ENCODE measurements around the gene KLF3. TPM values are rescaled to one million over a fixed set of nuclear protein-coding genes. Genes with fewer than 3 reads are reported as not detected.

The KLF3 gene
- total RNA-seq, 1 experiment from 2014 or later, result 51.2 TPM

DNA sequence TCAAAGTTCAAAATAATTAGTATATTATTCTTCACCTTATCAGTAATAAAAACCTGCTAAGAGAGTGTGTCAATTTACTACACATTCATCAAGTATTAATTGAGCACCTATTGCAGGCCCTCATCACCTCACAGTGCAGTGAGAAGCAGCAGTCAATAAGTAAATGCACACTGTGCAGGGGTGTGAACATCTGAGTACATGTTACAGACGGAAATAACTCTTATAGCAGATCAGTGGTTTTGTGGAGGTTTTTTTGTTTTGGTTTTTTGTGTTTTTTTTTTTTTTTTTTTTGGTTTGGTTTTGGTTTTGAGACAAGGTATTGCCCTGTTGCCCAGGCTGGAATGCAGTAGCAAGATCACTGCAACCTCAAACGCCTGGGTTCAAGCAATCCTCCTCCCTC lies 20.3 kb downstream of the KLF3 start:
- ChIA-PET CTCF (no interaction called here), POLR2A (interaction anchor here (0.8 kb wide), 1 partner anchor 524 kb away, joined by 4 read pairs; no protein-coding TSS in a partner anchor)
- TF ChIP-seq, protein P1, sequence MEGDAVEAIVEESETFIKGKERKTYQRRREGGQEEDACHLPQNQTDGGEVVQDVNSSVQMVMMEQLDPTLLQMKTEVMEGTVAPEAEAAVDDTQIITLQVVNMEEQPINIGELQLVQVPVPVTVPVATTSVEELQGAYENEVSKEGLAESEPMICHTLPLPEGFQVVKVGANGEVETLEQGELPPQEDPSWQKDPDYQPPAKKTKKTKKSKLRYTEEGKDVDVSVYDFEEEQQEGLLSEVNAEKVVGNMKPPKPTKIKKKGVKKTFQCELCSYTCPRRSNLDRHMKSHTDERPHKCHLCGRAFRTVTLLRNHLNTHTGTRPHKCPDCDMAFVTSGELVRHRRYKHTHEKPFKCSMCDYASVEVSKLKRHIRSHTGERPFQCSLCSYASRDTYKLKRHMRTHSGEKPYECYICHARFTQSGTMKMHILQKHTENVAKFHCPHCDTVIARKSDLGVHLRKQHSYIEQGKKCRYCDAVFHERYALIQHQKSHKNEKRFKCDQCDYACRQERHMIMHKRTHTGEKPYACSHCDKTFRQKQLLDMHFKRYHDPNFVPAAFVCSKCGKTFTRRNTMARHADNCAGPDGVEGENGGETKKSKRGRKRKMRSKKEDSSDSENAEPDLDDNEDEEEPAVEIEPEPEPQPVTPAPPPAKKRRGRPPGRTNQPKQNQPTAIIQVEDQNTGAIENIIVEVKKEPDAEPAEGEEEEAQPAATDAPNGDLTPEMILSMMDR (IDR thresholded peaks at IDR 0.05; ENCODE audit: unreplicated experiment), result no peak
- no peaks in the 10 kb centered on the region for H3K9me3 Mint-ChIP-seq (ENCODE audit: unreplicated experiment)
- intact Hi-C loops (cut with micrococcal nuclease), result no loop called here
- peaks cover 77% of the 10 kb centered on the region for H3K36me3 Mint-ChIP-seq (ENCODE audit: insufficient read depth, unreplicated experiment)
- no peaks in the 10 kb centered on the region for H3K27me3 Mint-ChIP-seq (ENCODE audit: insufficient read depth, unreplicated experiment)
- no peak overlapping the region for H3K4me3 Mint-ChIP-seq (ENCODE audit: unreplicated experiment)
- BruUV-seq (replicated peaks), result no TSS peak
- H3K4me1 Mint-ChIP-seq (ENCODE audit: insufficient read depth, unreplicated experiment), result peaks cover 10% of the 10 kb centered on the region
- DNase-seq (ENCODE audit: unreplicated experiment), result no peak
- no peak overlapping the region for H3K27ac Mint-ChIP-seq (ENCODE audit: low read depth, unreplicated experiment)

DNA sequence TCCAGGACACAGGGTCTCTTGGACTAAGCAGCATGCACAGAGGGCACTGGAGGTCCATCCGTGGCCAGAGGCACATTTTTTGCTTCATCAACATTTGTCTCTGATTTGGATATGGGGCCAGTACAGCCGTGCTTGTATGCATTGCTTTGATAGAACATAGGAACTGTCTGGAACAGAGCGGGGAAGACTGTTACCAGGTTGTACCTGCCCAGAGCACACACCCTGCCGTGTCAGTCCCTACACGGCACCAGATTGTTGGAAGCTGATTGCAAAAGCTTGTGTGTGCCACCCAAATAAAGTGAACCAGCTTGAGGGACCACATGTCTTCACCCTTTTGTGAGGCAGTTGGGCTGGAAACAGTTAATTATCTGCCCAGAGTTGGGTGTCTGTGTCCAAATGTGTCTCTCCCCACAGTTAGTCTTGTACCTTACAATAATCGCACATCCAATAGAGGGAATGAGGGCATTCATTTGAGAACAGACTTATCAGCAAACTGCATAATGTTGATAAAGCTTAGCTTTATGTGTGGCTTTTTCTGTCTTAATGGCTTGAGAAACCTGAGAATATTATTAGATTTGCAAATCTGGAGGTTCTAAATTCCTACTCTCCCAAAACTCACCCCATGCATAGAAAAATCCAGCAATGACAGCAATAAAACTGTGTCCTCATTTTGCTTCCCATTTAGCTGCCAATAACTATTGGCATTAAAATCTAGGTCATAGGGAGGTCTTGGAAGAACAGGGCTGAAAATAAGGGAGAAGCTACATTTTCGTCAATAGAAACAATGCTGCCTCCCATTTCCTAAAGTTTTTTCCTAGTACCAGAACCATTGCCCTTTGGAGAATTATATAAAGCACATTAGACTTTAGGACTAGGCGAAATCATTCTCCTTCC lies 21.2 kb downstream of the KLF3 start:
- Mint-ChIP-seq H3K9me3 (ENCODE audit: unreplicated experiment) (no peaks in the 10 kb centered on the region), H3K4me1 (ENCODE audit: insufficient read depth, unreplicated experiment) (peaks cover 5% of the 10 kb centered on the region), H3K27me3 (ENCODE audit: insufficient read depth, unreplicated experiment) (no peaks in the 10 kb centered on the region), H3K36me3 (ENCODE audit: insufficient read depth, unreplicated experiment) (peaks cover 77% of the 10 kb centered on the region), H3K27ac (ENCODE audit: low read depth, unreplicated experiment) (no peak overlapping the region), H3K4me3 (ENCODE audit: unreplicated experiment) (no peak overlapping the region)
- intact Hi-C loops (cut with micrococcal nuclease), result no loop called here
- DNase-seq (ENCODE audit: unreplicated experiment), result no peak
- TF ChIP-seq, protein P1 (IDR thresholded peaks at IDR 0.05; ENCODE audit: unreplicated experiment), result no peak
- CTCF ChIA-PET, result interaction anchor here (0.6 to 1.0 kb wide), 2 partner anchors 9 to 10 kb away, joined by 3 to 7 read pairs; no protein-coding TSS in a partner anchor
- POLR2A ChIA-PET, result no interaction called here
- no TSS peak for BruUV-seq (replicated peaks)

DNA sequence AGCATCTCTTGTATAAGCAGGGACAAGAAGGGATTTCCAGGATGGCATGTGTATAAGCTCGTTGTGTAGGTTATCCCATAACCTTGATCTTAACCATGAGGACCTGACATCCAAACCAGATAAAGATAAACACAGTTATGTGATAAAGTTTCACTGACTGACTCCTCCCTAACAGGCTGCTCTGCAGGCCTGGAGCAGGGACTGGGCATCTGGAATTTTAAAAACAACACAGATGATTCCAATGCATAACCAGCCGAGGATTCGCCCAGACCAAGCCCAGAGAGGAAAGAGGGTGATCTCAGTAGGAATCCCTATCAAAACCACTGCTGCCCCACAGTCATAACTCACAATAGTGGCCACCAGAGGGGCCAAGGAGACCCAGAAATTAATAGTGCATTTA lies 22.7 kb downstream of the KLF3 start:
- CTCF ChIA-PET, result interaction anchor here (0.7 to 1.2 kb wide), 2 partner anchors 73 to 364 kb away, joined by 3 to 4 read pairs; no protein-coding TSS in a partner anchor
- no peak overlapping the region for H3K27ac Mint-ChIP-seq (ENCODE audit: low read depth, unreplicated experiment)
- POLR2A ChIA-PET, result interaction anchor here (1.0 to 1.2 kb wide), 2 partner anchors 9 to 12 kb away, joined by 3 to 5 read pairs; no protein-coding TSS in a partner anchor

DNA sequence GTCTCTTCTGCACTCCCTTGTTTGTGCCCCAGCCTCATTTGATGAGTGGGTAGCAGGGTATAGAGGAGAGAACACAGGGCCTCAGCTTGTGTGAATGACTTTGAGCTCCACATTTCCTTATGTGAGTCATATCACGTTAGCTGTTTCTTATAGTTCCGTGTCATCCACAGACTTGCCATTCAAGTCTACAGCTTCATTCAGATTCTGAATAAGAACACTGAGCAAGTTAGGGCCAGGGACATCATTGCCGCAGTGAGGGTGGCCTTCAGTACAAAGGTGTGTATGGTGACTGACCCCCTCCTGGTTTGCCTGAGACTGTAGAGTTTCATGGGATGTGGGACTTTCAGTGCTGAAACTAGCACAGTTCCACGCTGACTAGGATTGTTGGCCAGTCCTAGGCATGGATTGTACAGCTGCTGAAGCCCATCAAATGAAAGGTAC lies 23.6 kb downstream of the KLF3 start:
- Mint-ChIP-seq H3K36me3 (ENCODE audit: insufficient read depth, unreplicated experiment) (peaks cover 79% of the 10 kb centered on the region), H3K27me3 (ENCODE audit: insufficient read depth, unreplicated experiment) (no peaks in the 10 kb centered on the region), H3K4me1 (ENCODE audit: insufficient read depth, unreplicated experiment) (peaks cover 5% of the 10 kb centered on the region), H3K4me3 (ENCODE audit: unreplicated experiment) (no peak overlapping the region), H3K27ac (ENCODE audit: low read depth, unreplicated experiment) (peak overlapping the region; percentile 28), H3K9me3 (ENCODE audit: unreplicated experiment) (no peaks in the 10 kb centered on the region)
- ChIA-PET CTCF (interaction anchor here (0.7 to 1.3 kb wide), 7 partner anchors 11 to 625 kb away, joined by 3 to 6 read pairs (median 4); no protein-coding TSS in a partner anchor), POLR2A (interaction anchor here (0.8 to 1.2 kb wide), 3 partner anchors 10 to 368 kb away, joined by 3 to 5 read pairs (median 3); no protein-coding TSS in a partner anchor)
- DNase-seq (ENCODE audit: unreplicated experiment), result no peak
- TF ChIP-seq, protein P1 (IDR thresholded peaks at IDR 0.05; ENCODE audit: unreplicated experiment), result no peak
- intact Hi-C loops (cut with micrococcal nuclease), result no loop called here
- no TSS peak for BruUV-seq (replicated peaks)

More for the DNA sequence above, 22.7 kb downstream of the KLF3 start:
- Mint-ChIP-seq H3K4me3 (ENCODE audit: unreplicated experiment) (no peak overlapping the region), H3K9me3 (ENCODE audit: unreplicated experiment) (no peaks in the 10 kb centered on the region), H3K36me3 (ENCODE audit: insufficient read depth, unreplicated experiment) (peaks cover 79% of the 10 kb centered on the region), H3K4me1 (ENCODE audit: insufficient read depth, unreplicated experiment) (peaks cover 5% of the 10 kb centered on the region), H3K27me3 (ENCODE audit: insufficient read depth, unreplicated experiment) (no peaks in the 10 kb centered on the region)
- TF ChIP-seq, protein P1 (IDR thresholded peaks at IDR 0.05; ENCODE audit: unreplicated experiment), result no peak
- intact Hi-C loops (cut with micrococcal nuclease), result no loop called here
- no TSS peak for BruUV-seq (replicated peaks)
- DNase-seq (ENCODE audit: unreplicated experiment), result no peak

Measured in MCF 10A (cell line).